GM21528 (cell line): ENCODE results near the gene KIAA0408.
"Not testable (repeated sequence)": the region's sequence is repeated elsewhere in the genome, so short reads cannot be mapped to it uniquely, and the experiment has no call there.

Experiments used
- ATAC-seq: cut with Tn5 transposase; IDR thresholded peaks from one replicate; pipeline ENCODE4 v1.9.1; 2021; ENCODE audit warnings: mild to moderate bottlenecking, moderate library complexity; ENCODE audit not compliant: unreplicated experiment, low FRiP score

Gene KIAA0408

DNA sequence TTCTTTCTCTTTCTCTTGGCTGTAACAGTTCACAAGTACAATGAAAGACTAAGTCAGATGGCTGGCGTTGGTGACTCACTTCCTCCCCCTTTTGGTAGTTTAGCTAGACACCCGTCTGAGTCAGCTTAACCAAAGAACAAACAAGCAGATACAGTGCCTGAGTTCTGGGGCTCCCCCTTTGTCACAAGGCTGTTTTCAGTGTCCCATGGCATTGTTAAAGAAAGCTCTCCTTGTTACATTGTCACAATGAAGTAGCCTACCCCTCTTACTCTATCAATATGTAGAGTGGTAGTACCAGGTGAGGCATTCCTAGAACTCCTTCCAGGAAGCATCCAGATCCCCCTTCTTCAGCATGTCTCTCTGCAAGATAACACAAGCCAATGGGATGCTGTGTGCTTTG lies 38.6 kb downstream of the KIAA0408 start:
- ATAC-seq = peak; percentile 100

- ATAC-seq = no peak
Measured at GRCh38 chr6:127415096-127415495, 44.1 kb downstream of the KIAA0408 start.

DNA sequence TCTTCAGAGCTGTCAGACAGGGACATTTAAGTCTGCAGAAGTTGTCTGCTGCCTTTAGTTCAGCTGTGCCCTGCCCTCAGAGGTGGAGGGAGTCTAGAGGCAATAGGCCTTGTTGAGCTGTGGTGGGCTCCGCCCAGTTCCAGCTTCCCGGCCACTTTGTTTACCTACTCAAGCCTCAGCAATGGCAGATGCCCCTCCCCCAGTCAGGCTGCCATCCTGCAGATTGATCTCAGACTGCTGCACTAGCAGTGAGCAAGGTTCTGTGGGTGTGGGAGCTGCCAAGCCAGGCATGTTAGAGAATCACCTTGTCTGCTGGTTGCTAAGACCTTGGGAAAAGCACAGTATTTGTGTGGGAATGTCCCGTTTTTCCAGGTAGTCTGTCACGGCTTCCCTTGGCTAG lies 46.1 kb downstream of the KIAA0408 start:
- not testable (repeated sequence) for ATAC-seq

GRCh38 chr6:127412016-127412415 lies 47.2 kb downstream of the KIAA0408 start:
- ATAC-seq = not testable (repeated sequence)
